K562 (cell line): ENCODE measurements around the gene VEZF1. TPM values are rescaled to one million over a fixed set of nuclear protein-coding genes. Genes with fewer than 3 reads are reported as not detected.
A peak's percentile ranks its signal among the peaks of the same experiment; 100 is the strongest.

ENCODE experiments used
- BMI1 ChIP-seq: fragments of 150-350 bp; IDR thresholded peaks from 2 replicates; pipeline ENCODE4 v1.6.1; 2014; ENCODE audit warnings: low read length
- E2F6 ChIP-seq, 2 experiments: IDR thresholded peaks; 2 replicates each; pipeline ENCODE4 v1.6.1; 2011; ENCODE audit warnings: borderline replicate concordance in 1 of 2, control low read depth in 1 of 2, low read depth in 1 of 2, low read length in 1 of 2, mild to moderate bottlenecking in 1 of 2, mixed read lengths in 1 of 2, moderate library complexity in 1 of 2; ENCODE audit not compliant: insufficient read depth in 1 of 2, insufficient read length in 1 of 2, poor library complexity in 1 of 2, severe bottlenecking in 1 of 2; ENCODE audit errors: extremely low read depth in 1 of 2
- E2F8 ChIP-seq: fragments of 450-650 bp; IDR thresholded peaks from 2 replicates; pipeline ENCODE4 v1.7.1; 2018; ENCODE audit warnings: mild to moderate bottlenecking, low read depth; ENCODE audit not compliant: partially characterized antibody
- HEY1 ChIP-seq: fragments of 250-450 bp; sonication (Bioruptor Pico); IDR thresholded peaks from 2 replicates; pipeline ENCODE4 v1.5.0; 2020; ENCODE audit warnings: mild to moderate bottlenecking, moderate library complexity, borderline replicate concordance
- HMBOX1 ChIP-seq: sonication (generic); IDR thresholded peaks from 2 replicates; pipeline ENCODE4 v1.6.1; 2016
- KLF10 ChIP-seq: fragments of 250-450 bp; sonication (Bioruptor Pico); IDR thresholded peaks from 2 replicates; pipeline ENCODE4 v1.6.1; 2021; ENCODE audit warnings: matching md5 sums
- NFXL1 ChIP-seq: fragments of 450-650 bp; formaldehyde crosslinking; IDR thresholded peaks from 2 replicates; pipeline ENCODE4 v1.4.0; 2021; ENCODE audit warnings: mild to moderate bottlenecking
- NR2C2 ChIP-seq, 2 experiments: fragments of 200-800 bp in 1 of 2; sonication (Bioruptor generic) in 1 of 2; sonication (generic) in 1 of 2; formaldehyde crosslinking in 1 of 2; IDR thresholded peaks; 2 replicates each; pipeline versions ENCODE4 v1.6.1 to v1.8.0; 2016 to 2022; ENCODE audit warnings: mild to moderate bottlenecking in 1 of 2, missing compliant biosample characterization in 1 of 2, missing genetic modification characterization in 1 of 2, missing genetic modification reagents in 1 of 2
- SIRT6 ChIP-seq: IDR thresholded peaks from one replicate; pipeline ENCODE4 v1.6.1; 2012; ENCODE audit warnings: low read depth, mild to moderate bottlenecking, control low read depth, inconsistent platforms, low read length, moderate library complexity
- SPI1 ChIP-seq: IDR thresholded peaks from 2 replicates; pipeline ENCODE4 v1.6.1; 2011; ENCODE audit warnings: low read depth, low read length, control low read depth, borderline replicate concordance
- SUPT5H ChIP-seq: fragments of 450-650 bp; IDR thresholded peaks from 2 replicates; pipeline ENCODE4 v1.6.1; 2016
- WHSC1 ChIP-seq: IDR thresholded peaks from one replicate; pipeline ENCODE4 v1.6.1; 2012; ENCODE audit warnings: low read length, control low read depth, inconsistent platforms
- ZNF217 ChIP-seq: sonication (generic); formaldehyde crosslinking; IDR thresholded peaks from 2 replicates; pipeline ENCODE4 v1.8.0; 2022; ENCODE audit warnings: mild to moderate bottlenecking, missing genetic modification reagents
- ZNF592 ChIP-seq: fragments of 450-650 bp; IDR thresholded peaks from 2 replicates; pipeline ENCODE4 v1.6.1; 2017; ENCODE audit warnings: antibody characterized with exemption, mild to moderate bottlenecking
- polyA plus RNA-seq, 8 experiments: library from polyadenylated mRNA; depleted of rRNA in 4 of 8; stranded (reverse) in 5 of 8; unstranded in 3 of 8; fragments of >200 nt; fragmentation: Nextera tagmentation in 2 of 8; fragmentation: Illumina TruSeq in 1 of 8; extraction: Ambion mirVana in 2 of 8; extraction: Trizol in 1 of 8; gene quantifications; 2 replicates each; pipeline versions ENCODE4 v1.2.1 to v1.2.3, GENCODE V29; 2011 to 2014; ENCODE audit warnings: inconsistent platforms in 1 of 8, missing spikeins in 1 of 8
- total RNA-seq, 7 experiments: library from RNA; depleted of rRNA in 6 of 7; stranded (reverse); fragments of >200 nt in 6 of 7; fragmentation: Illumina TruSeq in 2 of 7; extraction: Trizol in 2 of 7; gene quantifications; 2 replicates each; pipeline versions ENCODE4 v1.2.1 to v1.2.3, GENCODE V29; 2011 to 2021; ENCODE audit warnings: low replicate concordance in 1 of 7

Gene VEZF1
- total and polyA plus RNA-seq, 9 of the 15 experiments (the other 6 are each of a cell fraction or from before 2014, with no cell fraction given): 9.5 to 33.4 (median 22.1) TPM

- TF ChIP-seq SPI1 (no peak), ZNF217 (CRISPR knock-in tag) (no peak), BMI1 (no peak), NR2C2 (CRISPR knock-in tag; IDR thresholded peaks at IDR 0.05) (no peak), NR2C2 (tag; IDR thresholded peaks at IDR 0.05) (no peak), HMBOX1 (0 out of 2 replicates have a peak, but pooled peaks have one; percentile 25), WHSC1 (no peak), SUPT5H (peak; percentile 69), E2F8 (peak; percentile 39), NFXL1 (CRISPR knock-in tag) (no peak), KLF10 (CRISPR knock-in tag) (no peak), E2F6 (IDR thresholded peaks at IDR 0.05; ENCODE audit: borderline replicate concordance in 1 of 2, extremely low read depth in 1 of 2, insufficient read depth in 1 of 2, insufficient read length in 1 of 2, low read depth in 1 of 2, low read length in 1 of 2, poor library complexity in 1 of 2, severe bottlenecking in 1 of 2) (no peak), ZNF592 (no peak), HEY1 (CRISPR knock-in tag) (no peak), SIRT6 (no peak)
Measured at GRCh38 chr17:57999496-58000017, 11.5 kb upstream of the VEZF1 start (continued).
